Fibroblast of the aortic adventitia (primary cell): ENCODE results near the gene HELB. TPM values are rescaled to one million over a fixed set of nuclear protein-coding genes. Genes with fewer than 3 reads are reported as not detected.

Experiments
- DNase-seq: peaks from one replicate; pipeline ENCODE4 v3.0.0-alpha.2; 2010; ENCODE audit warnings: low read depth
- H3K4me3 ChIP-seq: 2 replicates; pipeline ENCODE4 v1.5.1; 2011; ENCODE audit warnings: low read depth, mild to moderate bottlenecking, control low read depth, low read length, moderate library complexity
- total RNA-seq: library from RNA; depleted of rRNA; stranded (reverse); fragments of >200 nt; gene quantifications from 2 replicates; pipeline ENCODE4 v1.2.3, GENCODE V29; 2012; ENCODE audit warnings: low replicate concordance
- TF ChIP-seq, protein P1 (sequence below): IDR thresholded peaks from 2 replicates; pipeline ENCODE4 v1.5.1; 2011; ENCODE audit warnings: mild to moderate bottlenecking, low read length, control low read depth, inconsistent platforms; ENCODE audit not compliant: insufficient read depth

Gene HELB
- total RNA-seq, 1 donor: 3.7 TPM

DNA sequence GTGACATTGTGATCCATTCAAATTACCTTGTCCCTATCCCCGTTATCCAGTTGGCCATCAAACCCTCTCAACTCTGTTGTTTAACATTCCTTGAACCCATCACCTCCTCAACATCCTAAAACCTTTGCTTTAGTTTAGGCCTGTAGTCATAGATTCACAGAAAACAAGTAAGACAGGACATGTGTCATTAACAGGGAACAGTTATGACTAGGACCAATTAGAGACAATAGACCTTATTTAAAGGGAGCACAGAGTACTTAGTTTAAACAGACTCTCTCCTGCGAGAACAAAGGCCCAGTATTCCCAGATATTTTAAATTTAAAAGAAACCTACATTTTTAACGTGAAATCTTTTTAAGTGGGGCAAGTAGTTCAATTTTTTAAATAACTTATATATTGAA, 20.0 kb upstream of the HELB start:
- DNase-seq: no peak
- TF ChIP-seq, protein P1, sequence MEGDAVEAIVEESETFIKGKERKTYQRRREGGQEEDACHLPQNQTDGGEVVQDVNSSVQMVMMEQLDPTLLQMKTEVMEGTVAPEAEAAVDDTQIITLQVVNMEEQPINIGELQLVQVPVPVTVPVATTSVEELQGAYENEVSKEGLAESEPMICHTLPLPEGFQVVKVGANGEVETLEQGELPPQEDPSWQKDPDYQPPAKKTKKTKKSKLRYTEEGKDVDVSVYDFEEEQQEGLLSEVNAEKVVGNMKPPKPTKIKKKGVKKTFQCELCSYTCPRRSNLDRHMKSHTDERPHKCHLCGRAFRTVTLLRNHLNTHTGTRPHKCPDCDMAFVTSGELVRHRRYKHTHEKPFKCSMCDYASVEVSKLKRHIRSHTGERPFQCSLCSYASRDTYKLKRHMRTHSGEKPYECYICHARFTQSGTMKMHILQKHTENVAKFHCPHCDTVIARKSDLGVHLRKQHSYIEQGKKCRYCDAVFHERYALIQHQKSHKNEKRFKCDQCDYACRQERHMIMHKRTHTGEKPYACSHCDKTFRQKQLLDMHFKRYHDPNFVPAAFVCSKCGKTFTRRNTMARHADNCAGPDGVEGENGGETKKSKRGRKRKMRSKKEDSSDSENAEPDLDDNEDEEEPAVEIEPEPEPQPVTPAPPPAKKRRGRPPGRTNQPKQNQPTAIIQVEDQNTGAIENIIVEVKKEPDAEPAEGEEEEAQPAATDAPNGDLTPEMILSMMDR: no peak
- no peak overlapping the region for H3K4me3 ChIP-seq

DNA sequence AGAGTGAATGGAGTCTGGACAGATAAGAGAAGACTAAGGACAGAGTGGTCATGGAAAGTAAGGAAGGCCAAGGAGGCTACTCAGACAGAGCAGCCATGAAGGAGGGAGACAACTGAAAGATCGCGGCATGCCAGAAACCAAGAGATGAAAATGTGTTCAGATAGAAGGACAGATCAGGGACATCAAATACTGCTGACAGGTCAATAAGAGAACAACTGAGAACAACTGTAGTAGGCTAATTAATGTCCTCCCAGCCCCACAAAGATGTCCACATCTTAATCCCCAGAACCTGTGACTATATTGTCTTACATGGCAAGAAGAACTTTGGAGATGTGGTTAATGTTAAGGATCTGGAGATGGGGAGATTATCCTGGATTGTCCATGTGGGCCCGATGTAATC, 15.0 kb upstream of the HELB start:
- DNase-seq: no peak
- H3K4me3 ChIP-seq: no peak overlapping the region
- TF ChIP-seq, protein P1: no peak

GRCh38 chr12:66288121-66288520, 14.2 kb upstream of the HELB start:
- H3K4me3 ChIP-seq: no peak overlapping the region
- DNase-seq: no peak
- TF ChIP-seq, protein P1: no peak

- no peak for DNase-seq
- no peak overlapping the region for H3K4me3 ChIP-seq
- TF ChIP-seq, protein P1: no peak
These were observed 12.8 kb upstream of the HELB start for GRCh38 chr12:66289485-66289884.

- no peak overlapping the region for H3K4me3 ChIP-seq
- TF ChIP-seq, protein P1: no peak
- no peak for DNase-seq
These were observed 11.5 kb upstream of the HELB start for GRCh38 chr12:66290716-66291200.

GRCh38 chr12:66296176-66296683, 6.1 kb upstream of the HELB start:
- no peak for DNase-seq
- no peak overlapping the region for H3K4me3 ChIP-seq
- TF ChIP-seq, protein P1: no peak

DNA sequence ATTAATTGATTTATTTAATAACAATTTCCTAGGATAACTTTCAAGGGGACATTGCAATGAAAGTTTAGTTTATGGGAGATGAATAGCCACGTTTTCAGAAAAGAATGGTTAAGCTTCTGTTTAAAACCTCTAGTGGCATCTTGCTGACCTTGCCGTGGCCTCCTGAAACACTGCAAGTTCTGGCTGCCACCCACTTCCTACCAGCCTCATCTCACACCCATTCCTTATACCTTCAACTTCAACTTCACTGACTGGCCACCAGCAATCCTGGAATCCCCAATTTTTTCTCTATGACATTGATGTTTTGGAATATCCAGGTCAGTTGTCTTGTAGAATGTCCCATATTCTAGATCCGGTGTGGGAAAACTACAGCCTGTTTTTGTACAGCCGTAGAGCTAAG, 5.2 kb upstream of the HELB start:
- DNase-seq: no peak
- TF ChIP-seq, protein P1: no peak
- H3K4me3 ChIP-seq: no peak overlapping the region
